Liver (tissue), 3 donors: ENCODE results near the gene GALNT9.

Source experiments
- EGR1 ChIP-seq, 2 donors: IDR thresholded peaks; 2 replicates each; pipeline ENCODE4 v1.6.1; 2016 to 2018; ENCODE audit warnings: antibody characterized with exemption in 2 of 2, low read depth in 2 of 2
- JUND ChIP-seq, 2 donors: IDR thresholded peaks; 2 replicates each; pipeline ENCODE4 v1.6.1; 2016; ENCODE audit warnings: antibody characterized with exemption in 2 of 2
- RXRA ChIP-seq, 2 donors: IDR thresholded peaks; 2 replicates each; pipeline ENCODE4 v1.6.1; 2017 to 2018; ENCODE audit warnings: antibody characterized with exemption in 2 of 2, mild to moderate bottlenecking in 1 of 2
- SP1 ChIP-seq: IDR thresholded peaks from 2 replicates; pipeline ENCODE4 v1.6.1; 2018; ENCODE audit warnings: antibody characterized with exemption, mild to moderate bottlenecking
- TF ChIP-seq, protein P1 (sequence below): fragments of 150-350 bp; IDR thresholded peaks from 2 replicates; pipeline ENCODE4 v1.5.1; 2017; ENCODE audit warnings: improper control_type of control experiment, low read depth, low read length; ENCODE audit not compliant: missing input control
- TF ChIP-seq, protein P2 (sequence below): IDR thresholded peaks from 2 replicates; pipeline ENCODE4 v1.6.1; 2016; ENCODE audit warnings: antibody characterized with exemption
- TF ChIP-seq, protein P3 (sequence below): IDR thresholded peaks from 2 replicates; pipeline ENCODE4 v1.6.1; 2016; ENCODE audit warnings: antibody characterized with exemption, mild to moderate bottlenecking
- TF ChIP-seq, protein P4 (sequence below): IDR thresholded peaks from 2 replicates; pipeline ENCODE4 v1.6.1; 2016; ENCODE audit warnings: antibody characterized with exemption
- TF ChIP-seq, protein P5 (sequence below): IDR thresholded peaks from 2 replicates; pipeline ENCODE4 v1.6.1; 2016; ENCODE audit warnings: antibody characterized with exemption
- donor health status: healthy.
- donor health status: healthy.

DNA sequence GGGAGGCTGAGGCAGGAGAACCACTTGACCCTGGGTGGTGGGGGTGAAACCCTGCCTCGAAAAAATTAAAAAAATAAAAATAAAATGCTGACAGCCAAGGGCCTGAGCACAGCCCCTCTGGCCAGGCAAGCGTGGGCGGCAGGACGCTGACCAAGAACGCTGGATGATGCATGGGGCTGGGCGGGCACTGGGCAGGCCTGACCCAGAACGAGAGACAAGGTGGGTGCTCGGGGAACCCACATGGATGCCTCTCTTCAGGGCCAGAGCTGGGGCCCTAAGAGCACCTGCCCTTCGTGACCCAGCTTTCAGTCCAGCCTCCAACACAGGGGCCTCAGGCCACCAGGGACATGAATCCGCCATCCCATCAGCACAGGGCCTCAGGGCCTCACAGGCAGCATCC lies 11.3 kb downstream of the GALNT9 start:
- TF ChIP-seq, protein P1, sequence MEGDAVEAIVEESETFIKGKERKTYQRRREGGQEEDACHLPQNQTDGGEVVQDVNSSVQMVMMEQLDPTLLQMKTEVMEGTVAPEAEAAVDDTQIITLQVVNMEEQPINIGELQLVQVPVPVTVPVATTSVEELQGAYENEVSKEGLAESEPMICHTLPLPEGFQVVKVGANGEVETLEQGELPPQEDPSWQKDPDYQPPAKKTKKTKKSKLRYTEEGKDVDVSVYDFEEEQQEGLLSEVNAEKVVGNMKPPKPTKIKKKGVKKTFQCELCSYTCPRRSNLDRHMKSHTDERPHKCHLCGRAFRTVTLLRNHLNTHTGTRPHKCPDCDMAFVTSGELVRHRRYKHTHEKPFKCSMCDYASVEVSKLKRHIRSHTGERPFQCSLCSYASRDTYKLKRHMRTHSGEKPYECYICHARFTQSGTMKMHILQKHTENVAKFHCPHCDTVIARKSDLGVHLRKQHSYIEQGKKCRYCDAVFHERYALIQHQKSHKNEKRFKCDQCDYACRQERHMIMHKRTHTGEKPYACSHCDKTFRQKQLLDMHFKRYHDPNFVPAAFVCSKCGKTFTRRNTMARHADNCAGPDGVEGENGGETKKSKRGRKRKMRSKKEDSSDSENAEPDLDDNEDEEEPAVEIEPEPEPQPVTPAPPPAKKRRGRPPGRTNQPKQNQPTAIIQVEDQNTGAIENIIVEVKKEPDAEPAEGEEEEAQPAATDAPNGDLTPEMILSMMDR = no peak
- TF ChIP-seq, protein P2, sequence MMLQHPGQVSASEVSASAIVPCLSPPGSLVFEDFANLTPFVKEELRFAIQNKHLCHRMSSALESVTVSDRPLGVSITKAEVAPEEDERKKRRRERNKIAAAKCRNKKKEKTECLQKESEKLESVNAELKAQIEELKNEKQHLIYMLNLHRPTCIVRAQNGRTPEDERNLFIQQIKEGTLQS = no peak
- TF ChIP-seq SP1 = no peak
- TF ChIP-seq, protein P3, sequence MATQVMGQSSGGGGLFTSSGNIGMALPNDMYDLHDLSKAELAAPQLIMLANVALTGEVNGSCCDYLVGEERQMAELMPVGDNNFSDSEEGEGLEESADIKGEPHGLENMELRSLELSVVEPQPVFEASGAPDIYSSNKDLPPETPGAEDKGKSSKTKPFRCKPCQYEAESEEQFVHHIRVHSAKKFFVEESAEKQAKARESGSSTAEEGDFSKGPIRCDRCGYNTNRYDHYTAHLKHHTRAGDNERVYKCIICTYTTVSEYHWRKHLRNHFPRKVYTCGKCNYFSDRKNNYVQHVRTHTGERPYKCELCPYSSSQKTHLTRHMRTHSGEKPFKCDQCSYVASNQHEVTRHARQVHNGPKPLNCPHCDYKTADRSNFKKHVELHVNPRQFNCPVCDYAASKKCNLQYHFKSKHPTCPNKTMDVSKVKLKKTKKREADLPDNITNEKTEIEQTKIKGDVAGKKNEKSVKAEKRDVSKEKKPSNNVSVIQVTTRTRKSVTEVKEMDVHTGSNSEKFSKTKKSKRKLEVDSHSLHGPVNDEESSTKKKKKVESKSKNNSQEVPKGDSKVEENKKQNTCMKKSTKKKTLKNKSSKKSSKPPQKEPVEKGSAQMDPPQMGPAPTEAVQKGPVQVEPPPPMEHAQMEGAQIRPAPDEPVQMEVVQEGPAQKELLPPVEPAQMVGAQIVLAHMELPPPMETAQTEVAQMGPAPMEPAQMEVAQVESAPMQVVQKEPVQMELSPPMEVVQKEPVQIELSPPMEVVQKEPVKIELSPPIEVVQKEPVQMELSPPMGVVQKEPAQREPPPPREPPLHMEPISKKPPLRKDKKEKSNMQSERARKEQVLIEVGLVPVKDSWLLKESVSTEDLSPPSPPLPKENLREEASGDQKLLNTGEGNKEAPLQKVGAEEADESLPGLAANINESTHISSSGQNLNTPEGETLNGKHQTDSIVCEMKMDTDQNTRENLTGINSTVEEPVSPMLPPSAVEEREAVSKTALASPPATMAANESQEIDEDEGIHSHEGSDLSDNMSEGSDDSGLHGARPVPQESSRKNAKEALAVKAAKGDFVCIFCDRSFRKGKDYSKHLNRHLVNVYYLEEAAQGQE = no peak
- no peak for TF ChIP-seq JUND (IDR thresholded peaks at IDR 0.05)
- TF ChIP-seq, protein P4, sequence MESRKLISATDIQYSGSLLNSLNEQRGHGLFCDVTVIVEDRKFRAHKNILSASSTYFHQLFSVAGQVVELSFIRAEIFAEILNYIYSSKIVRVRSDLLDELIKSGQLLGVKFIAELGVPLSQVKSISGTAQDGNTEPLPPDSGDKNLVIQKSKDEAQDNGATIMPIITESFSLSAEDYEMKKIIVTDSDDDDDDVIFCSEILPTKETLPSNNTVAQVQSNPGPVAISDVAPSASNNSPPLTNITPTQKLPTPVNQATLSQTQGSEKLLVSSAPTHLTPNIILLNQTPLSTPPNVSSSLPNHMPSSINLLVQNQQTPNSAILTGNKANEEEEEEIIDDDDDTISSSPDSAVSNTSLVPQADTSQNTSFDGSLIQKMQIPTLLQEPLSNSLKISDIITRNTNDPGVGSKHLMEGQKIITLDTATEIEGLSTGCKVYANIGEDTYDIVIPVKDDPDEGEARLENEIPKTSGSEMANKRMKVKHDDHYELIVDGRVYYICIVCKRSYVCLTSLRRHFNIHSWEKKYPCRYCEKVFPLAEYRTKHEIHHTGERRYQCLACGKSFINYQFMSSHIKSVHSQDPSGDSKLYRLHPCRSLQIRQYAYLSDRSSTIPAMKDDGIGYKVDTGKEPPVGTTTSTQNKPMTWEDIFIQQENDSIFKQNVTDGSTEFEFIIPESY = no peak
- TF ChIP-seq EGR1 (IDR thresholded peaks at IDR 0.05; ENCODE audit: low read depth in 2 of 2) = no peak
- no peak for TF ChIP-seq RXRA (IDR thresholded peaks at IDR 0.05)
- TF ChIP-seq, protein P5, sequence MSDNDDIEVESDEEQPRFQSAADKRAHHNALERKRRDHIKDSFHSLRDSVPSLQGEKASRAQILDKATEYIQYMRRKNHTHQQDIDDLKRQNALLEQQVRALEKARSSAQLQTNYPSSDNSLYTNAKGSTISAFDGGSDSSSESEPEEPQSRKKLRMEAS = no peak
